OCI-LY7 (cell line): ENCODE data around the gene PHKA2. TPM values are rescaled to one million over a fixed set of nuclear protein-coding genes. Genes with fewer than 3 reads are reported as not detected.

Experiments used
- BruUV-seq: library from RNA; stranded (reverse); fragments of 400-500 nt; replicated peaks from 2 replicates; lab custom pipeline; 2021; lab: Mats Ljungman, UMichigan
- CTCF ChIA-PET: fragments of 300-600 bp; sonication (Branson Sonifier 250); formaldehyde crosslinking; loops from one replicate; lab custom pipeline; 2022; ENCODE audit warnings: antibody characterized with exemption; ENCODE audit not compliant: unreplicated experiment; lab: Charles Lee
- POLR2A ChIA-PET: fragments of 300-600 bp; sonication (Branson Sonifier 250); formaldehyde crosslinking; loops from one replicate; lab custom pipeline; 2022; ENCODE audit warnings: antibody characterized with exemption; lab: Charles Lee
- DNase-seq: peaks from one replicate; pipeline ENCODE4 v3.0.0-alpha.2; 2015; ENCODE audit warnings: low spot score
- H2AFZ ChIP-seq: fragments of 200-600 bp; sonication (generic), shearing (Covaris generic); 2 replicates; pipeline ENCODE4 v1.6.1; 2014; ENCODE audit warnings: mild to moderate bottlenecking, antibody characterized with exemption, low read length, moderate library complexity
- H3K27ac ChIP-seq: fragments of 200-600 bp; sonication (generic); 2 replicates; pipeline ENCODE4 v1.5.1; 2014; ENCODE audit warnings: mixed run types, low read depth, mild to moderate bottlenecking, moderate library complexity, low read length, inconsistent platforms; ENCODE audit not compliant: poor library complexity, severe bottlenecking
- H3K36me3 ChIP-seq: fragments of 200-600 bp; sonication (generic); 2 replicates; pipeline ENCODE4 v1.6.1; 2014; ENCODE audit warnings: mild to moderate bottlenecking, antibody characterized with exemption, low read length, moderate library complexity, mixed read lengths; ENCODE audit not compliant: insufficient read depth
- H3K4me1 ChIP-seq: fragments of 200-600 bp; sonication (generic); 2 replicates; pipeline ENCODE4 v1.5.1; 2014; ENCODE audit warnings: mild to moderate bottlenecking, low read length; ENCODE audit not compliant: insufficient read depth, poor library complexity, severe bottlenecking
- H3K4me2 ChIP-seq: fragments of 200-600 bp; sonication (generic); 2 replicates; pipeline ENCODE4 v1.6.1; 2014; ENCODE audit warnings: mild to moderate bottlenecking, low read length
- H3K4me3 ChIP-seq: fragments of 200-600 bp; sonication (generic); 2 replicates; pipeline ENCODE4 v1.5.1; 2014; ENCODE audit warnings: mild to moderate bottlenecking, low read depth, low read length; ENCODE audit not compliant: poor library complexity, severe bottlenecking
- H3K79me2 ChIP-seq: fragments of 200-600 bp; sonication (generic); 2 replicates; pipeline ENCODE4 v1.6.1; 2016; ENCODE audit warnings: low read depth, mild to moderate bottlenecking, low read length, moderate library complexity, mixed read lengths; ENCODE audit not compliant: insufficient read depth
- H3K9me2 ChIP-seq: fragments of 200-600 bp; sonication (generic); 2 replicates; pipeline ENCODE4 v1.6.1; 2016; ENCODE audit warnings: mild to moderate bottlenecking, low read length, mixed read lengths; ENCODE audit not compliant: insufficient read depth
- H3K9me3 ChIP-seq: fragments of 200-600 bp; sonication (generic); 2 replicates; pipeline ENCODE4 v1.6.1; 2014; ENCODE audit warnings: mild to moderate bottlenecking, mixed run types, low read length, mixed read lengths
- H4K20me1 ChIP-seq: fragments of 200-600 bp; sonication (generic); 2 replicates; pipeline ENCODE4 v1.6.1; 2014; ENCODE audit warnings: mild to moderate bottlenecking, antibody characterized with exemption, low read length, moderate library complexity, mixed read lengths; ENCODE audit not compliant: insufficient read depth
- EZH2phosphoT487 ChIP-seq: fragments of 200-600 bp; sonication (generic); IDR thresholded peaks from 2 replicates; pipeline ENCODE4 v1.6.1; 2018; ENCODE audit warnings: low read depth, borderline replicate concordance, mild to moderate bottlenecking, mixed run types, antibody characterized with exemption, low read length, moderate library complexity, mixed read lengths
- intact Hi-C: fragments of 100-400 bp; cut with micrococcal nuclease; formaldehyde crosslinking; loops from one replicate; pipeline ENCODE4 v1.10.0; 2022; ENCODE audit not compliant: unreplicated experiment
- total RNA-seq, 2 experiments: library from RNA; depleted of rRNA in 1 of 2; stranded (reverse); fragments of >200 nt in 1 of 2; shearing (Covaris generic) in 1 of 2; gene quantifications; 2 replicates each; pipeline ENCODE4 v1.2.3, GENCODE V29; 2014 to 2022
- TF ChIP-seq, protein P1 (sequence below): fragments of 200-600 bp; sonication (generic); conservative IDR thresholded peaks from 2 replicates; pipeline ENCODE4 v1.5.1; 2014; ENCODE audit warnings: mild to moderate bottlenecking, antibody characterized with exemption, low read length, moderate library complexity, mixed read lengths

PHKA2 gene
- total RNA-seq, 2 experiments from 2014 or later: 24.1 to 41.4 TPM

GRCh38 chrX:18929775-18930174 is 54.1 kb downstream of the PHKA2 start:
- Histone ChIP-seq H3K4me1 (no peaks in the 10 kb centered on the region), H2AFZ (no peak overlapping the region), H3K9me3 (no peaks in the 10 kb centered on the region), H3K79me2 (no peaks in the 10 kb centered on the region), H3K4me2 (no peak overlapping the region), H4K20me1 (no peaks in the 10 kb centered on the region), H3K36me3 (no peaks in the 10 kb centered on the region), H3K9me2 (no peaks in the 10 kb centered on the region), H3K4me3 (no peak overlapping the region), H3K27ac (no peak overlapping the region)
- ChIA-PET POLR2A (no interaction called here), CTCF (no interaction called here)
- intact Hi-C loops: no loop called here
- no peak for TF ChIP-seq EZH2phosphoT487
- TF ChIP-seq, protein P1, sequence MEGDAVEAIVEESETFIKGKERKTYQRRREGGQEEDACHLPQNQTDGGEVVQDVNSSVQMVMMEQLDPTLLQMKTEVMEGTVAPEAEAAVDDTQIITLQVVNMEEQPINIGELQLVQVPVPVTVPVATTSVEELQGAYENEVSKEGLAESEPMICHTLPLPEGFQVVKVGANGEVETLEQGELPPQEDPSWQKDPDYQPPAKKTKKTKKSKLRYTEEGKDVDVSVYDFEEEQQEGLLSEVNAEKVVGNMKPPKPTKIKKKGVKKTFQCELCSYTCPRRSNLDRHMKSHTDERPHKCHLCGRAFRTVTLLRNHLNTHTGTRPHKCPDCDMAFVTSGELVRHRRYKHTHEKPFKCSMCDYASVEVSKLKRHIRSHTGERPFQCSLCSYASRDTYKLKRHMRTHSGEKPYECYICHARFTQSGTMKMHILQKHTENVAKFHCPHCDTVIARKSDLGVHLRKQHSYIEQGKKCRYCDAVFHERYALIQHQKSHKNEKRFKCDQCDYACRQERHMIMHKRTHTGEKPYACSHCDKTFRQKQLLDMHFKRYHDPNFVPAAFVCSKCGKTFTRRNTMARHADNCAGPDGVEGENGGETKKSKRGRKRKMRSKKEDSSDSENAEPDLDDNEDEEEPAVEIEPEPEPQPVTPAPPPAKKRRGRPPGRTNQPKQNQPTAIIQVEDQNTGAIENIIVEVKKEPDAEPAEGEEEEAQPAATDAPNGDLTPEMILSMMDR: no peak
- BruUV-seq: no TSS peak
- no peak for DNase-seq

DNA sequence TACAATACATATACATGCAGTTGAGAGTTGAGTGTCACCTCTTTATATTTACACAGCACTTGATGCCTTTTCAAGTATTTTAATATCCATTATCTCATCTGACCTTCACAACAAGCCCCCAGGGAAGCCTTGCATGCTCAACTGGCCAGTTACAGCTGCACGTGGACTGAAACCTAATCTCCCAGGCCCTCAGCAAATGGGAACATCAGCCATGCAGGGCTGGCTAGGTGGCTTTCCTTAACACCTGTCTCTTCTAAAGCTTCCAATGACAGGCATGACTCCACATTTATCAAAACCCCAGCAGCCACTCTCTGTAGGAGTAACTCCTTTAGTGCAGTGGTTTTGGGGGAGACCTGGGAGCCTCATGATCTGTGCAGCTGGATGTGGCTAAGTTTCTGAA is 56.4 kb downstream of the PHKA2 start:
- ChIA-PET POLR2A (no interaction called here), CTCF (no interaction called here)
- intact Hi-C loops: no loop called here
- Histone ChIP-seq H4K20me1 (no peaks in the 10 kb centered on the region), H3K4me1 (no peaks in the 10 kb centered on the region), H3K4me2 (no peak overlapping the region), H3K27ac (no peak overlapping the region), H3K36me3 (no peaks in the 10 kb centered on the region), H3K9me3 (no peaks in the 10 kb centered on the region), H3K9me2 (no peaks in the 10 kb centered on the region), H2AFZ (no peak overlapping the region), H3K79me2 (no peaks in the 10 kb centered on the region), H3K4me3 (no peak overlapping the region)
- TF ChIP-seq, protein P1: no peak
- no peak for TF ChIP-seq EZH2phosphoT487
- DNase-seq: no peak
- no TSS peak for BruUV-seq

DNA sequence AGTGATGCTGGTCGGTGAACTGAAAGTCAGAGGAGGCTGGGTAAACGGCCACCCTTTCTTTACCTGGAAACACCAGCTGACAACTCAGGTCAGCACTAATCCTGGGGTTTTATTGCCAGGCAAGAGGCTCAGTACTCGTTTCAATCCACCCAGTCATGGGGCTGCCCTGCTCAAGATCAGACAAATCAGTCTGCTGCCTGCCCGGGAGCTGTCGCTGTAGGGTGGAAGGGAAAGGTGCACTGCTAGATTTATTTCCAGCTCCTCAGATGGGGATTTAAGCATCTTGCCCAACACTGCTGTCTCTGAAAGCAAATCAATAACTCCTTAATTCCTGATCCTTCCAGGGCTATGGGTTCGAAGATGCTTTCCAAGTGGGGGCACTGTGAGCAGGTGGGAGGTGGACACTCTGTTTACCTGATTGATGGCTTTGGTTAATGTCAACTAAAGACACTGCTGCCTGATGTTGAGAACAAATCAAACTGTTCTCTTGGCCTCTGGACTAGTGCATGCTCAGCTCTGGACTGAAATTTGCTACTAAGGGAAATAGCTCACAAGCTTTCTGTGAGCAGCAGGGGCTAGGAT is 59.3 kb downstream of the PHKA2 start:
- no peaks in the 10 kb centered on the region for H3K36me3 ChIP-seq
- no peaks in the 10 kb centered on the region for H3K4me1 ChIP-seq
- TF ChIP-seq, protein P1: no peak
- no peak for TF ChIP-seq EZH2phosphoT487
- no peaks in the 10 kb centered on the region for H3K9me3 ChIP-seq
- ChIA-PET POLR2A (interaction anchor here (0.5 to 0.6 kb wide), 2 partner anchors 75 to 545 kb away, joined by 3 to 4 read pairs; no protein-coding TSS in a partner anchor), CTCF (no interaction called here)
- DNase-seq: no peak
- no peak overlapping the region for H3K4me2 ChIP-seq
- intact Hi-C loops: no loop called here
- no TSS peak for BruUV-seq
- H4K20me1 ChIP-seq: no peaks in the 10 kb centered on the region
- H3K79me2 ChIP-seq: no peaks in the 10 kb centered on the region
- H3K4me3 ChIP-seq: no peak overlapping the region
- H3K9me2 ChIP-seq: no peaks in the 10 kb centered on the region
- no peak overlapping the region for H2AFZ ChIP-seq
- H3K27ac ChIP-seq: no peak overlapping the region
